Mesodermal cell (in vitro differentiated cells): Measurements from ENCODE around the gene RWDD4.

ENCODE experiments used
- H3K27ac ChIP-seq: 2 replicates; pipeline ENCODE4 v1.7.0; 2013; ENCODE audit warnings: mild to moderate bottlenecking, low read depth, low read length, moderate library complexity; ENCODE audit not compliant: severe bottlenecking
- H3K36me3 ChIP-seq: 2 replicates; pipeline ENCODE4 v1.7.1; 2013; ENCODE audit warnings: mild to moderate bottlenecking, low read length, moderate library complexity; ENCODE audit not compliant: control insufficient read depth, insufficient read depth
- H3K4me1 ChIP-seq: one replicate; pipeline ENCODE4 v1.7.1; 2013; ENCODE audit warnings: mild to moderate bottlenecking, low read length; ENCODE audit not compliant: insufficient read depth, control insufficient read depth, poor library complexity, severe bottlenecking
- H3K4me3 ChIP-seq: 2 replicates; pipeline ENCODE4 v1.7.0; 2013; ENCODE audit warnings: low read length, control low read depth, mild to moderate bottlenecking; ENCODE audit not compliant: insufficient read depth, poor library complexity, severe bottlenecking; ENCODE audit errors: extremely low read depth
- H3K9me3 ChIP-seq: 2 replicates; pipeline ENCODE4 v1.7.1; 2013; ENCODE audit warnings: mild to moderate bottlenecking, low read length, moderate library complexity; ENCODE audit not compliant: control insufficient read depth
- WGBS, 2 experiments: methylation state at CpG; one replicate each; pipeline ENCODE4 v1.1.5; 2013; ENCODE audit warnings: missing lambda C conversion rate in 2 of 2; ENCODE audit not compliant: insufficient coverage in 2 of 2; 5-methylcytosine and 5-hydroxymethylcytosine counted together

Gene RWDD4

DNA sequence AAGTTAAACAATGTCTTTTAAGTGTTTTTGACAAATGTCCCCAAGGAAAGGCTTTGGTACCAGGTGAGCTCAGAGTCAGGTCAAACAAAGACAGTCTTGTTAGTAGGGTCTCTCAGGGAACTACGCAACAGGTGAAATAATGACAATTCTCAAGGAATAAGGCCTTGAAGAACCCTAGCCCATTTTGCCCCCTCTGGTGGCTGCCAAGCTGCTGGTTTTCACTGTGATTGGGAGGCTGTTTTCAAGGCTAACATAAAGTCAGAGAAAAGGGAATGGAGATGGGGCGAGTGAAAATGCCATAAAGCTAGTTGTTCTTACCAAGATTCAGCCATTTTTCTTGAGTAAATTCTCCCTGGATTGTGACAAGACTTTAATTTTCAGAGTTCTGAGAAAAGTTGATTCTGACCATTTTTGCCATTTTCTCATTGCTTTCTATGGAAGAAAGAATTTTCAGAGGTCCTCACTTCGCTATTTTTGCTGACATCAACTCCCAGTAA, 58.7 kb downstream of the RWDD4 start:
- 80 to 90% methylated on average over 2 of the region's 3 CpGs for WGBS, 2 experiments
- H3K9me3 ChIP-seq: no peaks in the 10 kb centered on the region
- H3K4me1 ChIP-seq: no peaks in the 10 kb centered on the region
- no peak overlapping the region for H3K27ac ChIP-seq
- no peak overlapping the region for H3K4me3 ChIP-seq
- H3K36me3 ChIP-seq: no peaks in the 10 kb centered on the region

- Histone ChIP-seq H3K4me3 (no peak overlapping the region), H3K4me1 (no peaks in the 10 kb centered on the region), H3K27ac (no peak overlapping the region), H3K9me3 (no peaks in the 10 kb centered on the region), H3K36me3 (no peaks in the 10 kb centered on the region)
Observed at GRCh38 chr4:183599690-183600089, 59.3 kb downstream of the RWDD4 start.

GRCh38 chr4:183599284-183599683, 59.7 kb downstream of the RWDD4 start:
- no peaks in the 10 kb centered on the region for H3K4me1 ChIP-seq
- no peaks in the 10 kb centered on the region for H3K9me3 ChIP-seq
- H3K4me3 ChIP-seq: no peak overlapping the region
- H3K27ac ChIP-seq: no peak overlapping the region
- no peaks in the 10 kb centered on the region for H3K36me3 ChIP-seq

DNA sequence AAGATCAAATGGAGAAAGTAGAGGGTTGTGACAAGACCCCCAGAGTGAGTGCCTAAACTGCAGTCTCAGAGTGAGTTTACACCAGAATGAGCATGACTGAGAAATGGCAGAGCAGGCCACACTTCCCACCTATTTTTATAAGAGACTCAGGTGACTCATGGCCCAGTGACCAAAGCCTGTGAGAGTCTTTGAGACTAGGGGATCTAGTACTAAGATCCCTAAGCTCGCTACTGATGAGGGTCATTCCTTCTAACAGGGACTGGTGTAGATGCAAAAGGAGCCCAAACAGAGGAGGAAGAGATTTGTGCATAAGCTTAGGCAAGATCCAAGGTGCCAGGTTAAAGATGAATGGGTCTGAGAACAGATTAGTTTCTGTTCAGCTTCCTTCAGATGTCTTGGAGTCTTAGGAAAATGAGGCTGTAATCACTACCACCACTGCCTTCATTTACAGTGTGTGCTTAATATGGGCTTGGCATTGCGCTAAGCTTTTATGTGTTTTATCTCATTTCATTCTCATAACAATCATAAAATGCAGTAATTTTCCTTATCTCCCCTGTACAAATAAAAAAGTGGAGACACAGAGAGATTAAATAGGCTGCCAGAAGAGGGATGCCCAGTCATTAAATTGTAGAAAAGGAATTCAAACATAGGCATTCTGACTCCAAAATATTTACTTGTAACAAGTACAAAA, 62.8 kb downstream of the RWDD4 start:
- 75 to 100% methylated on average over 1 of the region's 2 CpGs for WGBS, 2 experiments
- no peaks in the 10 kb centered on the region for H3K36me3 ChIP-seq
- no peaks in the 10 kb centered on the region for H3K9me3 ChIP-seq
- H3K27ac ChIP-seq: no peak overlapping the region
- H3K4me1 ChIP-seq: no peaks in the 10 kb centered on the region
- H3K4me3 ChIP-seq: no peak overlapping the region

DNA sequence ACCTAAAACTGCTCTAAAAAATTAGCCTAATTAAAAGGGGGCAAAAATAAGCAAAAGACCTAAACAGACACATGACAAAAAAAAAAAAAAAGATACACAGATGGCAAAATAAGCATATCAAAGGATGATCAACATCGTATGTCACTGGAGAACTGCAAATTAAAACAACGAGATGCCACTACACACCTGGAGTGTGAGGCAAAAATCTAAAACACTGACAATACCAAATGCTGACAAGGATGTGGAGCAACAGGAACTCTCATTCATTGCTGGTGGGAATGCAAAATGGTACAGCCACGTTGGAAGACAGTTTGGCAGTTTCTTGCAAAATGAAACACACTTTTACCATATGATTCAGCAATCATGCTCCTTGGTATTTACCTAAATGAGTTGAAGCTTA, 64.2 kb downstream of the RWDD4 start:
- WGBS, 2 experiments: 75 to 94% methylated on average over 2 of the region's 3 CpGs
- Histone ChIP-seq H3K9me3 (no peaks in the 10 kb centered on the region), H3K4me3 (no peak overlapping the region), H3K4me1 (no peaks in the 10 kb centered on the region), H3K27ac (no peak overlapping the region), H3K36me3 (no peaks in the 10 kb centered on the region)

- H3K27ac ChIP-seq: no peak overlapping the region
- no peaks in the 10 kb centered on the region for H3K36me3 ChIP-seq
- no peak overlapping the region for H3K4me3 ChIP-seq
- H3K9me3 ChIP-seq: peaks cover 3% of the 10 kb centered on the region
- WGBS, 2 experiments: 85 to 100% methylated on average over 2 to 3 of the region's 4 CpGs
- H3K4me1 ChIP-seq: no peaks in the 10 kb centered on the region
Observed at GRCh38 chr4:183591301-183591700, 67.7 kb downstream of the RWDD4 start.
